Duodenal mucosa (tissue), 2 donors: Measurements from ENCODE around the gene ZKSCAN3.
"Not testable (repeated sequence)": the region's sequence is repeated elsewhere in the genome, so short reads cannot be mapped to it uniquely, and the experiment has no call there.

Experiments used
- H3K27ac ChIP-seq: one replicate; pipeline ENCODE4 v1.7.0; 2013; ENCODE audit warnings: low read depth, low read length
- H3K27me3 ChIP-seq, 2 donors: one replicate each; pipeline ENCODE4 v1.7.0; 2013; ENCODE audit warnings: low read length in 2 of 2, control low read depth in 1 of 2; ENCODE audit not compliant: insufficient read depth in 2 of 2, control insufficient read depth in 1 of 2
- H3K36me3 ChIP-seq, 2 donors: one replicate each; pipeline ENCODE4 v1.7.0; 2013; ENCODE audit warnings: low read length in 2 of 2, control low read depth in 1 of 2; ENCODE audit not compliant: insufficient read depth in 2 of 2, control insufficient read depth in 1 of 2
- H3K4me1 ChIP-seq, 2 donors: one replicate each; pipeline ENCODE4 v1.7.0; 2013; ENCODE audit warnings: low read length in 2 of 2, control low read depth in 1 of 2; ENCODE audit not compliant: insufficient read depth in 2 of 2, control insufficient read depth in 1 of 2
- H3K4me3 ChIP-seq, 2 donors: one replicate each; pipeline ENCODE4 v1.7.0; 2013; ENCODE audit warnings: low read length in 2 of 2, low read depth in 1 of 2
- H3K9ac ChIP-seq, 2 donors: one replicate each; pipeline ENCODE4 v1.7.0; 2013; ENCODE audit warnings: low read length in 2 of 2, low read depth in 1 of 2
- H3K9me3 ChIP-seq, 2 donors: one replicate each; pipeline ENCODE4 v1.7.0; 2013; ENCODE audit warnings: low read length in 2 of 2, control low read depth in 1 of 2; ENCODE audit not compliant: control insufficient read depth in 1 of 2

The ZKSCAN3 gene

DNA sequence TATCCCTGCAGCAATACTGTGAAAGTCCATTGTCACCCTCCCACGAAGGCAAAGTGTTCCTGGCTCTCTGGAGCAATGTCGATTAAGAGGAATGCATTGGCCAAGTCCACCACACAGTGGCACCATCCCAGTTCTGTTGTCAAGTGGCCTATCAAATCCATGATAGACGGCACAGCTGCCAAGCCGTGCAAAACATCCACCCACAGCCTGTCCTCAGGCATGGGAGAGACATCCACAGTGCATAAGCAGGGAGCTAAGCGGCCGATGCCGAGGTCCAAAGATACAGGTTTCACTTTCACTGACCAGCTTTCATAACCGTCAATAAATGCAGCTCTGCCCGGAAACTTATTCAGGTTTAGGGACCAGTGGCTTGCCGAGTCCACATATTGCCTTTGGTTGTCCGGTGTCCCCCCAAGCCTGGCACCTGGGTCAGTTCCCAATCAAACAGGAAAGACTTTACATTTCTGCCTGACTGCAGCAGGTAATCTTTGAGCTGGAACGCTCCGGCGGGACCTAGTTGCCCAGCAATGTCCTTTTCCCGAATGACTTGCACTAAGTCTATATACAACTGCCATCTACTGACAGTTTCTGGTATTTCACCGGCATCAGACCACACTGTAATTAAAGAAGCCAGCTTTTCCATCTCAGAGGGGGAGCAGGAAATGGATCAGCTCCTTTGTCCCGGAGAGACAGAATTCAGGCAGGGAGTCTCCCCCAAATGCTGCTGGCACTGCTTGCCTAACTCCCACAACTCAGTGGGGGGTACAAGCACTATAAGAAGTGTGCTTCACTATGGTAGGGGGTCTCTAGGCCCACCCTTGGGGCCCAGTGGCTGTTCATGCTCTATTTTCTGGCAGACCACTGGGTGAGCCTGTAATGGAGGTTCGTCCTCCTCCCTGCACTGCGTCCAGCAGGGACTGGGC lies 6.3 kb downstream of the ZKSCAN3 start:
- Histone ChIP-seq H3K27me3 (no peaks in the 10 kb centered on the region), H3K9ac (peak overlapping the region; percentile 82 to 84), H3K27ac (peak overlapping the region; percentile 83), H3K9me3 (no peaks in the 10 kb centered on the region), H3K4me1 (peaks cover 21 to 30% of the 10 kb centered on the region in 2 donors), H3K36me3 (no peaks in the 10 kb centered on the region), H3K4me3 (peak overlapping the region; percentile 76 to 90)

DNA sequence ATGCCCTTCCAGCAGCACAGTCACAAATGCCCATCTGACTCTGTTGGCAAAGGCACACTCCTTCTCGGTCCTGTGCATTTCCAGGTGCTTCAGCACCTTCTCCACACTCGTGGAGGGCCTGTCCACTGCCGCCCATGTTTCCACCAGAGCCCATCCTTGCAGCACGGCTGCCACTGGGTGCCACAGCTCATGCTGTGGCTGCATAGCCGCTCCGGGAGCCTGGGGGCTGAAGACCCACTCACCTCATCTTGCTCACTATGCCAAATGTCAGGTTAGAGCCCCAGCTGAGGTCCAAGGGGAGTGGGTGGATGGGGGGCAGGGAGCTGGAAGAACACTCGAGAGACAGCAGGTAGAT lies 6.9 kb downstream of the ZKSCAN3 start:
- no peaks in the 10 kb centered on the region for H3K27me3 ChIP-seq
- no peaks in the 10 kb centered on the region for H3K36me3 ChIP-seq
- no peak overlapping the region for H3K27ac ChIP-seq
- peak overlapping the region; percentile 76 to 90 for H3K4me3 ChIP-seq
- H3K9me3 ChIP-seq, result no peaks in the 10 kb centered on the region
- peak overlapping the region; percentile 82 to 84 for H3K9ac ChIP-seq
- H3K4me1 ChIP-seq, result peaks cover 15 to 23% of the 10 kb centered on the region in 2 donors

- Histone ChIP-seq H3K27ac (no peak overlapping the region), H3K27me3 (no peaks in the 10 kb centered on the region)
These were observed 7.3 kb downstream of the ZKSCAN3 start for GRCh38 chr6:28357036-28357435.

DNA sequence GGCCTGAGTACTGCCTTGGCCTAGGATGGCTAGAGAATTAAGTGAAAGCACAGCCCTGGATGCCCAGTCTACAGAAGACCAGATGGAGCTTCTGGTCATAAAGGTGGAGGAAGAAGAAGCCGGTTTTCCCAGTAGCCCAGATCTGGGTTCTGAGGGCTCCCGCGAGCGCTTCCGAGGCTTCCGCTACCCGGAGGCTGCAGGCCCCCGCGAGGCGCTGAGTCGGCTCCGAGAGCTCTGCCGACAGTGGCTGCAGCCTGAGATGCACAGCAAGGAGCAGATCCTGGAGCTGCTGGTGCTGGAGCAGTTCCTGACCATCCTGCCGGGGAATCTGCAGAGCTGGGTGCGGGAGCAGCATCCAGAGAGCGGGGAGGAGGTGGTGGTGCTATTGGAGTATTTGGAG lies 9.8 kb downstream of the ZKSCAN3 start:
- Histone ChIP-seq H3K36me3 (peaks cover 0 to 12% of the 10 kb centered on the region in 2 donors), H3K4me1 (peaks cover 14 to 18% of the 10 kb centered on the region in 2 donors)
- not testable (repeated sequence) for H3K4me3 ChIP-seq, H3K27me3 ChIP-seq, H3K27ac ChIP-seq, H3K9me3 ChIP-seq, H3K9ac ChIP-seq

More at GRCh38 chr6:28357036-28357435, 7.3 kb downstream of the ZKSCAN3 start:
- H3K36me3 ChIP-seq, result no peaks in the 10 kb centered on the region
- peaks cover 14 to 23% of the 10 kb centered on the region in 2 donors for H3K4me1 ChIP-seq
- H3K9ac ChIP-seq, result no peak overlapping the region
- H3K9me3 ChIP-seq, result no peaks in the 10 kb centered on the region
- no peak overlapping the region for H3K4me3 ChIP-seq

DNA sequence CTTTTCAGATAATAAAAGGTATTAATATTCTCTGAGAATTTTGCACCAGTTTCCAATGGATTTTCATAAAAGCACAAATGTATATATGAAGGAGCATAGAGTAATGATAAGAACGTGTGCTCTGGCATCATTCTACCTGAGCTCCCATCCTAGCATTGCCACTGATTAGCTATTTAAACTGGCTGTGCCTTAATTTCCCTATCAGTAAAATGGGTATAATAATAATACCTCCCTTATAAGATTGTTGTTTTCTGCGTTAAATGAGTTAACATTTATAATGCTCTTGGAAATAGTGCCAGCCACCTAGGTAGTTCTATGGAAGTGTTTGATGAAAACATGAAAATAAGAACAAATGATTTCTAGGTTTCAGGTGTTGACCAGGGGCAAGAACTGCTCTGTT lies 11.2 kb downstream of the ZKSCAN3 start:
- H3K27ac ChIP-seq, result no peak overlapping the region
- H3K4me3 ChIP-seq, result no peak overlapping the region
- no peaks in the 10 kb centered on the region for H3K27me3 ChIP-seq
- peaks cover 0 to 24% of the 10 kb centered on the region in 2 donors for H3K36me3 ChIP-seq
- H3K9me3 ChIP-seq, result no peaks in the 10 kb centered on the region
- H3K4me1 ChIP-seq, result peaks cover 4 to 6% of the 10 kb centered on the region in 2 donors
- H3K9ac ChIP-seq, result no peak overlapping the region

DNA sequence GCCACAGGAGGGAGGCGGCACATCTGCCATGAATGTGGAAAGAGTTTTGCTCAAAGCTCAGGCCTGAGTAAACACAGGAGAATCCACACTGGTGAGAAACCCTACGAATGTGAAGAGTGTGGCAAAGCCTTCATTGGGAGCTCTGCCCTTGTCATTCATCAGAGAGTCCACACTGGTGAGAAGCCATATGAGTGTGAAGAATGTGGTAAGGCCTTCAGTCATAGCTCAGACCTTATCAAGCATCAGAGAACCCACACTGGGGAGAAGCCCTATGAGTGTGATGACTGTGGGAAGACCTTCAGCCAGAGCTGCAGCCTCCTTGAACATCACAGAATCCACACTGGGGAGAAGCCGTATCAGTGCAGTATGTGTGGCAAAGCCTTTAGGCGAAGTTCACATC lies 15.8 kb downstream of the ZKSCAN3 start:
- peaks cover 0 to 31% of the 10 kb centered on the region in 2 donors for H3K36me3 ChIP-seq
- not testable (repeated sequence) for H3K4me1 ChIP-seq, H3K4me3 ChIP-seq, H3K27ac ChIP-seq, H3K27me3 ChIP-seq, H3K9me3 ChIP-seq, H3K9ac ChIP-seq

GRCh38 chr6:28368522-28368921 lies 18.8 kb downstream of the ZKSCAN3 start:
- Histone ChIP-seq H3K9ac (no peak overlapping the region), H3K4me1 (no peaks in the 10 kb centered on the region), H3K4me3 (no peak overlapping the region), H3K27ac (no peak overlapping the region), H3K36me3 (peaks cover 0 to 29% of the 10 kb centered on the region in 2 donors), H3K9me3 (no peaks in the 10 kb centered on the region), H3K27me3 (no peaks in the 10 kb centered on the region)

DNA sequence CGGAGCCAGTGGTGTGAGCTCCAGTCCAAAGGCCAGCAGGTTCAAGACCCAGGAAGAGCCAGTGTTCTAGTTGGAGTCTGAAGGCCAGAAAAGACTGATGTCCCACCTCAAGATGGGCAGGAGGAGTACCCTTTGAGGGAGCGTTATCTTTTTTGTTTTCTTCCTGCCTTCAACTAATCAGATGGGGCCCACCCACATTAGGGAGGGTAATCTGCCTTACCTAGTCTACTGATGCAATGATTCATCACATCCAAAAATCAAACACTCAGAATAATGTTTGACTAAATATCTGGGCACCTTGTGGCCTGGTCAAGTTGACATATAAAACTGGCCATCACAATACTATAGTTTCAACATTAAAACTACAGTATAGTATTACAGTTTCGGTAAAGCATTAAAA lies 19.7 kb downstream of the ZKSCAN3 start:
- no peak overlapping the region for H3K9ac ChIP-seq
- H3K9me3 ChIP-seq, result no peaks in the 10 kb centered on the region
- peaks cover 0 to 20% of the 10 kb centered on the region in 2 donors for H3K36me3 ChIP-seq
- no peak overlapping the region for H3K27ac ChIP-seq
- H3K27me3 ChIP-seq, result no peaks in the 10 kb centered on the region
- H3K4me1 ChIP-seq, result no peaks in the 10 kb centered on the region
- H3K4me3 ChIP-seq, result no peak overlapping the region

DNA sequence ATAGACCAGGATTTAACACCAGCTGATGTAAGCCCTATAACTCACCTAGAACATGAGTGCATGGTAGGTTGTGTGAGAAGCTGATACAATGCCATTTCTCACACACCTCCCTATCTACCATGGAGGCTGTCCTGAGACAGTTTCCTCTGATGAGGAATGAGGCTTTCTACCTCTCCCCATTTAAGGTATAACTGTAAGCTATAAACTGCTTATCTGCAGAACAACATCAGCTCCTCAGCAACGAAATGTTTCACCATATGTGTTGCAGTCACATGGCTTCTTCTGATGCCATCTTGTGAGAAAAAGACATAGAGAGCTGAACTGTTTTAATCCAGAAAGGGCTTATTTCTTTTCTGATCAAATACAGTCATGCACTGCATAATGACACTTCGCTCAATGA lies 20.7 kb downstream of the ZKSCAN3 start:
- Histone ChIP-seq H3K9me3 (no peaks in the 10 kb centered on the region), H3K27ac (no peak overlapping the region), H3K36me3 (peaks cover 0 to 11% of the 10 kb centered on the region in 2 donors), H3K4me1 (no peaks in the 10 kb centered on the region), H3K27me3 (no peaks in the 10 kb centered on the region), H3K9ac (no peak overlapping the region), H3K4me3 (no peak overlapping the region)

- H3K27ac ChIP-seq, result no peak overlapping the region
- H3K9me3 ChIP-seq, result no peaks in the 10 kb centered on the region
- H3K9ac ChIP-seq, result no peak overlapping the region
- peaks cover 0 to 4% of the 10 kb centered on the region in 2 donors for H3K36me3 ChIP-seq
- H3K4me1 ChIP-seq, result no peaks in the 10 kb centered on the region
- no peak overlapping the region for H3K4me3 ChIP-seq
- H3K27me3 ChIP-seq, result no peaks in the 10 kb centered on the region
These were observed 21.5 kb downstream of the ZKSCAN3 start for GRCh38 chr6:28371280-28371679.
